Right ventricle myocardium superior (tissue), 1 donor: ENCODE results near the gene MYBPHL. TPM values are rescaled to one million over a fixed set of nuclear protein-coding genes. Genes with fewer than 3 reads are reported as not detected.
"Not testable (repeated sequence)": the region's sequence is repeated elsewhere in the genome, so short reads cannot be mapped to it uniquely, and the experiment has no call there.

Experiments
- ATAC-seq: fragments of 200-7000 bp; cut with Tn5 transposase; one replicate; pipeline ENCODE4 v1.9.1; 2020; ENCODE audit warnings: mild to moderate bottlenecking; ENCODE audit not compliant: poor library complexity
- DNase-seq: peaks from one replicate; pipeline ENCODE4 v3.0.0-alpha.2; 2020
- intact Hi-C: fragments of 100-400 bp; cut with DNase I; formaldehyde crosslinking; loops from one replicate; pipeline ENCODE4 v1.11.2; 2022
- total RNA-seq: library from RNA; stranded (reverse); fragmentation: NEBNext Ultra II Directional; extraction: Animal tissue kit (Norgen Biotek cat#: 25700); gene quantifications from one replicate; pipeline ENCODE4 v1.2.1, GENCODE V29; 2021
- donor health status: DM: no; HTN: yes; CAD: no; lungs with severe emphysema.

The MYBPHL gene
- total RNA-seq, 1 donor from 2014 or later, result 0.73 TPM

DNA sequence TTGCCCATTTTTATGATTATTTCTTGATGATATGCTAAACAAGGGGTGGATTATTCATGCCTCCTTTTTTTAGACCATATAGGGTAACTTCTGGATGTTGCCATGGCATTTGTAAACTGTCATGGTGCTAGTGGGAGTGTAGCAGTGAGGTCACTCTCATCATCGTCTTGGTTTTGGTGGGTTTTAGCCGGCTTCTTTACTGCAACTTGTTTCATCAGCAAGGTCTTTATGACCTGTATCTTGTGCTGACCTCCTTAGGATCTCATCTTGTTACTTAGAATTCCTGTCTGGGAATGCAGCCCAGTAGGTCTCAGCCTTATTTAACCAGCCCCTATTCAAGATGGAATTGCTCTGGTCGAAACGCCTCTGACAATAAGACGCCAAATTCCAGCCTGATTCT, 20.0 kb downstream of the MYBPHL start:
- intact Hi-C loops, DNase-seq, ATAC-seq: not testable (repeated sequence)

DNA sequence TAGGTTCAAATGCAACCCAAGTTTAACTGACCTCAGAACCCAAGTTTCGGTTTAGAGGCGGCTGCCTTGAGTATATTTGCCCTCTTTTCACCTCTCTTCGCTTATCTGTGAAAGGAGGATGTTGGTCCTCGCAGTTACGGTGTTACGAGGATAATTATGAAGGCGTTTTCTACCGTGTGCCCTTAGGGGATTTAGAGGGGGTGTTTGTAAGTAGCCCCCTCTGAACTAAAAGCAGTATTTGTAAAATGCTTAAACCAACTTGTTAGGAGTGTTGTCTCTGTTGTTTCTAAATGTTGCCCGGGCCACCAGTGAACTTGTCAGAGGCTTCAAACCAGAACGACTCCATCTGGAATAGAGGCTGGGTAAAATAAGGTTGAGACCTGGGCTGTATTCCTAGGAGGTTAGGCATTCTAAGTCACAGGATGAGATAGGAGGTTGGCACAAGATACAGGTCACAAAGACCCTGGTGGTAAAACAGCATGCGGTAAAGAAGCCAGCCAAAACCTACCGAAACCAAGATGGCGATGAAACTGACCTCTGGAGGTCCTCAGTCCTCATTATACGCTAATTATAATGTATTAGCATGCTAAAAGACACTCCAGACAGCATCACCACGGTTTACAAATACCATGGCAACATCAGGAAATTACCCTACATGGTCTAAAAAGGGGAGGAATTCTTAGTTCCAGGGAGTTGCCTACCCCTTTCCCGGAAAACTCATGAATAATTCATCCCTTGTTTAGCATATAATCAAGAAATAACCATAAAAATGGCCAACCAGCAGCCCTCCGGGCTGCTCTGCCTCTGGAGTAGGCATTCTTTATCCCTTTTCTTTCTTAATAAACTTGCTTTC, 22.8 kb downstream of the MYBPHL start:
- peak; percentile 7 for ATAC-seq
- DNase-seq, result no peak
- intact Hi-C loops, result no loop called here

- DNase-seq, result peak; percentile 97
- ATAC-seq, result peak; percentile 100
- intact Hi-C loops, result no loop called here
Measured at GRCh38 chr1:109282952-109283747, 23.7 kb downstream of the MYBPHL start, which contains the start of gene PSRC1. Gene PSRC1, minus strand, starts transcription at chr1:109283145.

DNA sequence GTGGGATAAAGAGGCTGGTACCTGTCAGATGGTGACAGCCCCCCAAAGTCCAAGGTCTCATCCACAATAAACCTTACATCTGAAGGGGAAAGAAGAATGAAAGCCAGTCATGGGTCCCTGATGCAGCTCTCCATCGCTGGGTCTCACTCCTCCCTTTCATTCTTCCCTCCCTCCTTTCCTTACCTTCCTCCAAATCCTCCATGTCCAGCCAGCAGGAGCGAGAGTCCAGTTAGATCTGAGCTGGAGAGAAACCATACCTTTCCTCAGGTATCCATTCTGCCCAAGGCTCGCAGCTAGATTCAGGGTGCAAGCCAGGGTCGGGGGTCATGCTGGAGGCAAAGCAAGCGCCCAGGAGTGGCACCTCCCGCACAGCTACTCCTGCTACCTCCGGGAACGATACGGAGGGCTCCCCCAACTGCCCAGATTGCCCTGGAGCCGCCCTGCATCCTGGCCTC, 24.3 kb downstream of the MYBPHL start:
- intact Hi-C loops, result no loop called here
- no peak for DNase-seq
- no peak for ATAC-seq

DNA sequence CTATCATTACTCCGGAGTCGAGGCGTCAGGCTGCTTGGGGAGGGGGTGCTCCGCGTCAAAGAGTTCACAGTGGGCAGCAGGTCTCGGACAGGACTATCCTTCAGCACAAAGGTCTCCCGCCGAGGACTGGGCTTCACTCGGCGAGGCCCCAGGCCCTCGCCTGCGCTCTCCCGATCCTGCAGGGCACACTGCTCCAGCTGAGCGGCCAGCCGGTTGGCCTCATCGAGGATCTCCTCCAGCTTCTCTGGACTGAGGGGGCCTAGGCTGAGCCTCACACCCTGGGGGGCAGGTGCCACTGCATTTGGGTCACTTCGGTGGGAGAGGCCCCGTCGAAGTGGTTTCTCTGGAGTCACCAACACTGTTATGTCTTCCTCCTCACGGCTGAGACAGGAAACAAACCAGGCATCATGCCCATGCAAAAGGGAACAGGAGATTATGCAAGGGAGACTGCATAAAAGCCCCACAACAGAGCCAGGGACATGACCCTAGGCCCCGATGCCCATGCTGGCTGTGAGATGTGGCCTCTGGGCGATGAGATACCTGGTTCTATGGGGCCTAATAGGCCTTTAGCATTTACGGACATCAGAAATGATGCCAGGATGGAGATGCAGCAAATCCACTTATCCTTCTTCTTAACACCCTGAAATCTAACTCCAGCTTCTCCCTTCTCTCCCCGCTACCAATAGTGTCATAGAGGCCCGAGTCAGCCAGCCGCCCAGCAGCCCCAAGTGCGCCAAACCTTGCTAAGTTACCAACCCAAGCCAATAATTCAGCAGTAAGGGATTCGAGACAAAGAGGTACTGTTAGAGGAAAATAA, 24.9 kb downstream of the MYBPHL start:
- DNase-seq (no peak), ATAC-seq (peak; percentile 15)
- intact Hi-C loops, result no loop called here

DNA sequence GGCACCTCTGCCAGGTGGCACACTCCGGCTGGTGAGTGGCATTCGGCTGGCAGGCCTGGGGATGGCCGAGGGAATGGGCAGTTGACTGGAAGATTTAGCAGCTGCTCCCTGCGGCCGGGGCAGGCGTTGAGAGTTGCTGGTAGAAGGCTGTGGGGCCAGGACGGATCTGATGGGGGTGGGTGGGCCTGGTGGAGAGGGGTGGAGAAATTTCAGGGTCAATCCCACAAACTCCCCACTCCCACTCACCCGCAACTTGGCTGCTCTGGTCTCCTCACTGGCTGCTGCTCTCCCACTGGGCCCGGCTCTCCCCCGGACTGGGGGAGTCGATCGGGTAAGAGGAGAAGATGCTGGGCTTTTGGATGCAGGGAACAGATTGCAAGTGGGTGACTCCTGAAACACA, 25.9 kb downstream of the MYBPHL start:
- intact Hi-C loops, result no loop called here

DNA sequence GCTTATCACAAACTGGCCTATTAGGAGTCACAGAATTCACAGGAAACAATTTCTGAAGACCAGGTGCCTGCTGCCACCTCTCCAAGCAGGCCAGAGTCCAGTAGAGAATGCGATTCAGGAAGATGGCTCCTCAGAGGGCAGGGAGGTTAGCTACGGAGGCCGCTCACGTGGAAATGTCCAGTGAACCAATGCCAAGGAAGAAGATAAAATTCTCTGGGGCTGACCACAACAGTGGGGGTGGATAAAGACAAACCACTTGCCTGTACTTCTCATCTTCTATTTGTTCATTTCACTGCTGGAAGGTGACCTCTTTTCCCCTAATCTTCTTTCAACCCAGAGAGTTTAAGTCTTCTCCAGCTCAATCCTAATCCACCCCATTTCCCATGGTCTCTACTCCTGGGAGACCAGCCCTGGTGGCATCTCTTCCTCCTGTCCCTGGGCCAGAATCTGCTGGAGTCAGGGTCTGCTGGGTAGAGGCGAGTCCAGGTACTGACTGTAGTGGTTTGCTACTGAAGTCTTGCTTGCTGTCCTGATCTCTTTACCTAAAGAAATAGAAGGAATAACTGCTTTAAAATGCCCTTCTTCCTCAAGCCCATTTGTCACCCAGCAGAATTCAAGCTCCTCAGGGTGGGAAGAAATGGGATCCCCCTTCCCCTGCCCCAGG, 27.1 kb downstream of the MYBPHL start:
- DNase-seq, result no peak
- intact Hi-C loops, result loop anchor here (10.0 kb wide), 1 partner anchor 255 kb away; the partner anchor contains the start of gene GPR61
- no peak for ATAC-seq

More for the DNA sequence above, 25.9 kb downstream of the MYBPHL start:
- ATAC-seq (no peak), DNase-seq (no peak)

DNA sequence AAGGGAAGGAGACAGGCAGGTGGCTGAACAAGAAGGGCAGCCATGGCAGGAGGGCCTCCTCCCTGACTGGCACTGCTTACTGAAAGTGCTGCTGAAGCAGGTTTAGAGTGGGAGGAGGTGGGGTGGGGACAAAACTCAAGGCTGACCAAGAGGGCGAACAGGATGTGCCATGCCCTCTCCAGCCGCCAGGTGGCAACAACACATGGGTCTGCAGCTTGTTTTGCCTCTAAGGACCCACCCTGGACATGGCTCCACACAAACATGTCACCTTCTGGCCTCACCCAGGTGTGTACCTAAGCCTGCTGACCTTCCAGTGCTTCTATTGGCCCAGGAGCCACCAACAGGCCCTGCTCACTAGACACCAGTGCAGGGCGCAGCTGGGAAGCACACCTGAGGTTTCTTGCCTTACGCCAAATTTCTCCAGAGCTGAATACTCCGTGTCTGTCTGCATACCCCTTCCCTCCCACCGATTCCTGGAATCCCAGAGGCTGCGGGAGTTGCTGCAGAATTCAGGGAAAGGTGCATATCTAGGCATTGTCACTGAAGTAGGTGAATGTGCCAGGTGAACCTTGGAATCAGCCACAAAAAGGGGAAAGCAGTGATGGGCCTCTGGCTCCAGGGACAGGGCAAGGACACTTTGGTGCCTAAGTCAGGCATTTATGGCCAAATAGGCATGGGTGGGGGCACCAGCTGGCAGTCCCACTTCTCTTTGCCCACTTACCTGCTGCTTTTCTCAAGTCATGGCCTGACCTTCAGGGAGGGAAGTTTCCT, 29.2 kb downstream of the MYBPHL start:
- DNase-seq (peak; percentile 85), ATAC-seq (peak; percentile 76)
- intact Hi-C loops, result loop anchor here (2.0 to 10.0 kb wide), 2 partner anchors 121 to 257 kb away; partner anchors contain the start of gene GPR61

DNA sequence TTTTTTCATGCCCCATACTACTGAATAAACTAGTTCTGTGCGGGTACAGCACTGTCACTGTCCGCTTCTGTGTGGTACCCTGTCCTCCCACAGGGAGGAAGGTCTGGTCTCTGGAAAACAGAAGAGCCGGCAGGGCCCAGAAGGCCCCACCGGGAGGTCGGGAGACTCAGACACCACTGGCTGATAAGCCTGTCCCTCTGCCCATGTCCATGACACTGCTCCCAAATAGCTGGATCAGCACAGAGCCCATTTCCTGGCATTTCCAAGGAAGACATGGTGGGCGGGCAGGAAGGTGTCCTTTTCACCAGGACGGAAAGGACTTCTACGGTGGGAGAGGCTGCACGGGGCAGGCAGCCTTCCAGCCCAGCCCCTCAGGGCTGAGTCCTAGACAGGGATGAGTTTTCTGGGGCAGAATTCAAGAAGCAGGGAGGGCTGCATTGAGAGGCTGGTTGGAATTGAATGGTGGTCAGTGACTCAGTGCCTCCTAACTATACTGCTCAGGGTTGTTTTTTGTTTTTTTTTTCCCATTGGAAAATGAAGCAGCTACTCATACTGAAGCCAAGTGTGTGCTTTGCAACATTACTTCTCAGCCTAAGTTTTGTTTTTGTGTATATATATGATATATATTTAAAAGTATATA, 31.0 kb downstream of the MYBPHL start:
- peak; percentile 13 for DNase-seq
- intact Hi-C loops, result loop anchor here (2.0 to 10.0 kb wide), 2 partner anchors 123 to 259 kb away; partner anchors contain the start of gene GPR61
- ATAC-seq, result no peak

- intact Hi-C loops, result loop anchor here (10.0 kb wide), 1 partner anchor 260 kb away; the partner anchor contains the start of gene GPR61
- DNase-seq, result peak; percentile 58
- no peak for ATAC-seq
Measured at GRCh38 chr1:109274533-109275476, 32.0 kb downstream of the MYBPHL start.

- peak; percentile 19 for DNase-seq
- intact Hi-C loops, result loop anchor here (10.0 kb wide), 1 partner anchor 261 kb away; the partner anchor contains the start of gene GPR61
- no peak for ATAC-seq
Measured at GRCh38 chr1:109273570-109274288, 33.1 kb downstream of the MYBPHL start.

DNA sequence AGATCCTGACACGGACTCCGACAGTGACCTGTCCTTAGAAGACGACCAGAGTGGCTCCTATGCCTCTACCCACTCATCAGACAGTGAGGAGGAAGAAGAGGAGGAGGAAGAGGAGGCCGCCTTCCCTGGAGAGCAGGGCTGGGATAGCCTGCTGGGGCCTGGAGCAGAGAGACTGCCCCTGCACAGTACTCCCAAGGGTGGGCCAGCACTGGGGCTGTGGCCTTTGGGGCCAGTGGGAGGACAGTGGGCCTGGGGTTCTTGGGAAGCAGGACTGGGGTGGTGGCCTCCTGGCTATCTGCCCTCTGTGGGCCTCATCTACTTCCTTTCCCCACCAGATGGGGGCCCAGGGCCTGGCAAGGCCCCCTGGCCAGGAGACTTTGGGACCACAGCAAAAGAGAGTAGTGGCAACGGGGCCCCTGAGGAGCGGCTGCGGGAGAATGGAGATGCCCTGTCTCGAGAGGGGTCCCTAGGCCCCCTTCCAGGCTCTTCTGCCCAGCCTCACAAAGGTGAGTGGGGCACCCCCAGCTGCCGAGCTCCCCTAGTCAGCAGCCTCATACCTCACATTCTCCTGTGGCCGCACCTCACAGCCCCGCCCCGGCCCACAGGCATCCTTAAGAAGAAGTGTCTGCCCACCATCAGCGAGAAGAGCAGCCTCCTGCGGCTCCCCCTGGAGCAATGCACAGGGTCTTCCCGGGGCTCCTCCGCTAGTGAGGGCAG, 33.8 kb downstream of the MYBPHL start:
- intact Hi-C loops, result loop anchor here (10.0 kb wide), 1 partner anchor 262 kb away; the partner anchor contains the start of gene GPR61
- peak; percentile 23 for DNase-seq
- ATAC-seq, result no peak

GRCh38 chr1:109272021-109272799, 34.6 kb downstream of the MYBPHL start:
- intact Hi-C loops, result loop anchor here (10.0 kb wide), 1 partner anchor 263 kb away; the partner anchor contains the start of gene GPR61
- DNase-seq, result peak; percentile 44
- ATAC-seq, result no peak
